ENCODE measurements around the gene OPN1SW. TPM values are rescaled to one million over a fixed set of nuclear protein-coding genes. Genes with fewer than 3 reads are reported as not detected.

OPN1SW gene
- total RNA-seq, 1 experiment from 2014 or later: not detected

GRCh38 chr7:128744366-128744905 is 31.2 kb downstream of the OPN1SW start:
- H3K9me3 ChIP-seq: no peaks in the 10 kb centered on the region
- no peak overlapping the region for H3K4me3 ChIP-seq
- peaks cover 32% of the 10 kb centered on the region for H3K36me3 ChIP-seq
- DNase-seq: no peak
- no peaks in the 10 kb centered on the region for H3K27me3 ChIP-seq

- no peak for DNase-seq
- peaks cover 21% of the 10 kb centered on the region for H3K36me3 ChIP-seq
- no peaks in the 10 kb centered on the region for H3K27me3 ChIP-seq
- no peaks in the 10 kb centered on the region for H3K9me3 ChIP-seq
- no peak overlapping the region for H3K4me3 ChIP-seq
Observed at GRCh38 chr7:128743112-128743772, 32.4 kb downstream of the OPN1SW start.

- Histone ChIP-seq H3K36me3 (peaks cover 12% of the 10 kb centered on the region), H3K4me3 (no peak overlapping the region; the same call in 1 of the 2 replicates), H3K27me3 (no peaks in the 10 kb centered on the region), H3K9me3 (no peaks in the 10 kb centered on the region)
- DNase-seq: no peak
Observed at GRCh38 chr7:128742206-128742605, 33.4 kb downstream of the OPN1SW start.

GRCh38 chr7:128741491-128741890 is 34.1 kb downstream of the OPN1SW start:
- Histone ChIP-seq H3K4me3 (peak overlapping the region; percentile 93), H3K27me3 (no peaks in the 10 kb centered on the region), H3K9me3 (no peaks in the 10 kb centered on the region), H3K36me3 (peaks cover 9% of the 10 kb centered on the region)
- DNase-seq: no peak

- peak overlapping the region; percentile 93 for H3K4me3 ChIP-seq
- no peaks in the 10 kb centered on the region for H3K27me3 ChIP-seq
- H3K36me3 ChIP-seq: peaks cover 9% of the 10 kb centered on the region
- H3K9me3 ChIP-seq: no peaks in the 10 kb centered on the region
- no peak for DNase-seq
Observed at GRCh38 chr7:128740996-128741395, 34.6 kb downstream of the OPN1SW start.

- no peak for DNase-seq
Observed at GRCh38 chr7:128739990-128740682, 35.5 kb downstream of the OPN1SW start.

GRCh38 chr7:128739048-128739962 is 36.3 kb downstream of the OPN1SW start, which contains the start of gene CALU:
Gene CALU, plus strand, starts transcription at chr7:128739359. Its CDS starts 9,225 bp downstream, at chr7:128748584.
- Histone ChIP-seq H3K27me3 (no peaks in the 10 kb centered on the region), H3K36me3 (peaks cover 7% of the 10 kb centered on the region), H3K4me3 (peak within 1 kb of the TSS; percentile 93), H3K9me3 (no peaks in the 10 kb centered on the region)
- DNase-seq: peak; percentile 96

More at GRCh38 chr7:128739990-128740682, 35.5 kb downstream of the OPN1SW start:
- H3K4me3 ChIP-seq: peak overlapping the region; percentile 93
- H3K9me3 ChIP-seq: no peaks in the 10 kb centered on the region
- H3K36me3 ChIP-seq: peaks cover 9% of the 10 kb centered on the region
- H3K27me3 ChIP-seq: no peaks in the 10 kb centered on the region

GRCh38 chr7:128738570-128739047 is 37.0 kb downstream of the OPN1SW start:
- Histone ChIP-seq H3K9me3 (no peaks in the 10 kb centered on the region), H3K36me3 (peaks cover 5% of the 10 kb centered on the region), H3K27me3 (no peaks in the 10 kb centered on the region), H3K4me3 (peak overlapping the region; percentile 93)
- DNase-seq: no peak

- Histone ChIP-seq H3K36me3 (peaks cover 4% of the 10 kb centered on the region), H3K4me3 (no peak overlapping the region; the same call in 1 of the 2 replicates), H3K9me3 (no peaks in the 10 kb centered on the region), H3K27me3 (no peaks in the 10 kb centered on the region)
- DNase-seq: peak; percentile 4
Observed at GRCh38 chr7:128737867-128738385, 37.7 kb downstream of the OPN1SW start.

GRCh38 chr7:128737441-128737840 is 38.2 kb downstream of the OPN1SW start:
- H3K27me3 ChIP-seq: no peaks in the 10 kb centered on the region
- no peaks in the 10 kb centered on the region for H3K9me3 ChIP-seq
- H3K4me3 ChIP-seq: no peak overlapping the region
- DNase-seq: no peak
- H3K36me3 ChIP-seq: peaks cover 4% of the 10 kb centered on the region

GRCh38 chr7:128735436-128735835 is 40.2 kb downstream of the OPN1SW start:
- peaks cover 4% of the 10 kb centered on the region for H3K36me3 ChIP-seq
- no peak overlapping the region for H3K4me3 ChIP-seq
- no peaks in the 10 kb centered on the region for H3K27me3 ChIP-seq
- no peaks in the 10 kb centered on the region for H3K9me3 ChIP-seq
- no peak for DNase-seq

GRCh38 chr7:128734890-128735289 is 40.7 kb downstream of the OPN1SW start:
- no peak for DNase-seq
- Histone ChIP-seq H3K27me3 (no peaks in the 10 kb centered on the region), H3K36me3 (peaks cover 2% of the 10 kb centered on the region; the same call in 1 of the 2 replicates), H3K4me3 (no peak overlapping the region), H3K9me3 (no peaks in the 10 kb centered on the region)

GRCh38 chr7:128733278-128733645 is 42.3 kb downstream of the OPN1SW start:
- H3K9me3 ChIP-seq: no peaks in the 10 kb centered on the region
- no peaks in the 10 kb centered on the region for H3K27me3 ChIP-seq
- H3K36me3 ChIP-seq: no peaks in the 10 kb centered on the region
- no peak for DNase-seq
- H3K4me3 ChIP-seq: no peak overlapping the region

GRCh38 chr7:128732521-128733277 is 42.9 kb downstream of the OPN1SW start:
- Histone ChIP-seq H3K4me3 (no peak overlapping the region), H3K27me3 (no peaks in the 10 kb centered on the region), H3K9me3 (no peaks in the 10 kb centered on the region), H3K36me3 (no peaks in the 10 kb centered on the region)
- no peak for DNase-seq

GRCh38 chr7:128731184-128731583 is 44.4 kb downstream of the OPN1SW start:
- H3K36me3 ChIP-seq: no peaks in the 10 kb centered on the region
- H3K27me3 ChIP-seq: no peaks in the 10 kb centered on the region
- no peaks in the 10 kb centered on the region for H3K9me3 ChIP-seq
- H3K4me3 ChIP-seq: no peak overlapping the region
- no peak for DNase-seq

GRCh38 chr7:128729494-128729893 is 46.1 kb downstream of the OPN1SW start:
- H3K4me3 ChIP-seq: no peak overlapping the region
- DNase-seq: no peak
- H3K36me3 ChIP-seq: no peaks in the 10 kb centered on the region
- no peaks in the 10 kb centered on the region for H3K27me3 ChIP-seq
- H3K9me3 ChIP-seq: no peaks in the 10 kb centered on the region
